DMS153 treated with DMSO at 0.1 percent for 48 hours (cell line): ENCODE results near the gene CKLF.
A peak's percentile ranks its signal among the peaks of the same experiment; 100 is the strongest.
"Not testable (repeated sequence)": the region's sequence is repeated elsewhere in the genome, so short reads cannot be mapped to it uniquely, and the experiment has no call there.

ENCODE experiments used
- DNase-seq: peaks from one replicate; lab custom pipeline; 2025; ENCODE audit not compliant: unreplicated experiment; lab: John Stamatoyannopoulos, UW

The CKLF gene

GRCh38 chr16:66592814-66593213, 40.4 kb downstream of the CKLF start:
- DNase-seq = no peak

GRCh38 chr16:66594739-66595138, 42.4 kb downstream of the CKLF start:
- no peak for DNase-seq

- DNase-seq = not testable (repeated sequence)
Measured at GRCh38 chr16:66596559-66596958, 44.2 kb downstream of the CKLF start.

- DNase-seq = no peak
Measured at GRCh38 chr16:66596986-66597848, 44.8 kb downstream of the CKLF start.

GRCh38 chr16:66598111-66598510, 45.7 kb downstream of the CKLF start:
- no peak for DNase-seq

- DNase-seq = no peak
Measured at GRCh38 chr16:66599726-66600125, 47.4 kb downstream of the CKLF start.

GRCh38 chr16:66600477-66600876, 48.1 kb downstream of the CKLF start:
- no peak for DNase-seq

GRCh38 chr16:66601471-66601870, 49.1 kb downstream of the CKLF start:
- DNase-seq = no peak

- DNase-seq = no peak
Measured at GRCh38 chr16:66603537-66604375, 51.4 kb downstream of the CKLF start.

GRCh38 chr16:66604376-66605176, 52.2 kb downstream of the CKLF start, which contains the start of gene CMTM3:
Gene CMTM3 (plus strand): TSS chr16:66604704. CDS start chr16:66604806, 102 bp downstream.
- DNase-seq = no peak

- no peak for DNase-seq
Measured at GRCh38 chr16:66605177-66605978, 53.0 kb downstream of the CKLF start.

- no peak for DNase-seq
Measured at GRCh38 chr16:66605979-66606751, 53.8 kb downstream of the CKLF start.

GRCh38 chr16:66608241-66609138, 56.1 kb downstream of the CKLF start:
- DNase-seq = peak; percentile 62

GRCh38 chr16:66609139-66609510, 56.7 kb downstream of the CKLF start:
- no peak for DNase-seq

- no peak for DNase-seq
Measured at GRCh38 chr16:66610111-66610820, 57.9 kb downstream of the CKLF start.

GRCh38 chr16:66611911-66612310, 59.5 kb downstream of the CKLF start:
- not testable (repeated sequence) for DNase-seq

- no peak for DNase-seq
Measured at GRCh38 chr16:66612422-66612821, 60.0 kb downstream of the CKLF start.
